Measurements from ENCODE around the gene SMAD3.

The SMAD3 gene

DNA sequence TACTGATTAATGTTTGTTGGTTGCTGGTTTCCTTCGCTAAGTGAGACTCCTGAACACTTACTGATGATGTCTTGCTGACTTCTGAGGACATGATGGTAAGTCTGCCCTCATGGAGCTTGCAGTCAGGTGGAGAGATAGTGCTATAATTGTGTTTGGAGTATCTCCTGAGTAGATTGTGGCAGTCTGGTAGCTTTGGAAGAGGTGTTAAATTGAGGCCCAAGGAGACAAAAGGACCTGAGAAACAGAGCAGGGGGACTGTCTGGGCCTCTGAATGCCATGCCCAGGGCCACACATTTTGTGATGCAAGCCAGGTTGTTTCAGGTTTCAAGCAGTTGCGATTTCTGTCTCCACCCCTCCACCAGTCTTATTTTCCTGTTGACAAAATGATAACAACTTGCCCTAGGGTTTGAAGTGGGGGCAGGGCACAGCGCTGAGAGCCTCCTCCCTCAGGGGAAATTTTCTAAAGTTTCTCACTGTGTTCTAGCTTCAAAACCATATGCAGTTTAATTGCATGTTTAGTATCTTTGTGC lies 16.7 kb downstream of the SMAD3 start:
- peak; percentile 90 for DNase-seq

DNA sequence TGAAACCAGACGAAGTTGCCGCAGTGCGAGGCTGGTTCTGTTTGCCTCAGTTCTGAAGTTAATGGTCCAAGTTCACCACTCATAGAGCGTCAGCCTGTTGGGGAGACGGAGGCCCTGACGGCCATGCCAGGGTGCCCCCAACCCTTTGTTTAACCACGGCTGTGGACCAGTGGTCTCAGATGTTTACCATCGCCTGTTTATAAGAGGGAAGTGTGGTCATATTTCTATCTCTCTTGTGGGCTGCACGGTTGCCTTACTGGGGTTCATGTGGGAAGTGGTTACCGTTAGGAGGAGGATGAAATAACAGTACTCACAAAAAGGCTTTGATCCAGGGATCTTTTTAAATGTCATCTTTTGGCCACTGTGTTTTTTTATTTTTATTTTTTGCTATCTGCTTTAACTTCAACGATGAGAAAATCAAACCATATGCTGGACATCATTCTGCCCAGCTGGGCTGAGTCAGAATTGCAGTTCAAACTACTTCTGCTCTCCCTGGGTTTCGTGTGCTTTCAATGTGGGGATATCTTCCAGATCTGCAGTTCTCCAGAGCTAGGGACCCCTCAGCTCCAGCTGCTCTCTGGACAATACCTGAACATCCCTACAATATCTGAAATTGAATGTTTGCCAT lies 17.8 kb downstream of the SMAD3 start:
- no peak for DNase-seq

DNA sequence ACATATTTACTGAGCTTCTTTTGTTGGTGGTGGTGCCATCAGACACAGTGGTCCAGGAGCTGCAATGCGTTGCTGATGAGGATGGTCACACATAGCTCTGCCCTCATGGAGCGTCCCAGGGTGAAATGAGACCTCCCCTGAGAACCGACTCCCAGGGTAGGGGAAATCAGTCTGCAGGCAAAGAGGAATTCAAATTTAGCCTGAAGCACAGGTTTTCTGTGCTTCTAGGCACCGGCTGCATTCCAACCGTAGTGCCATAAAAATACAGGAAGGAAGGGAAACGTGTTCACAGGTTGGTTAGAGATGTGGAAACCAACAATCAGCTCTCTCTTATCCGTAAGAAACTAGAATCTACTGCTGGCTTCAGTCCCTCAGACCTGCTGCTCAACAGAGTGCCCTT lies 19.2 kb downstream of the SMAD3 start:
- DNase-seq = no peak

DNA sequence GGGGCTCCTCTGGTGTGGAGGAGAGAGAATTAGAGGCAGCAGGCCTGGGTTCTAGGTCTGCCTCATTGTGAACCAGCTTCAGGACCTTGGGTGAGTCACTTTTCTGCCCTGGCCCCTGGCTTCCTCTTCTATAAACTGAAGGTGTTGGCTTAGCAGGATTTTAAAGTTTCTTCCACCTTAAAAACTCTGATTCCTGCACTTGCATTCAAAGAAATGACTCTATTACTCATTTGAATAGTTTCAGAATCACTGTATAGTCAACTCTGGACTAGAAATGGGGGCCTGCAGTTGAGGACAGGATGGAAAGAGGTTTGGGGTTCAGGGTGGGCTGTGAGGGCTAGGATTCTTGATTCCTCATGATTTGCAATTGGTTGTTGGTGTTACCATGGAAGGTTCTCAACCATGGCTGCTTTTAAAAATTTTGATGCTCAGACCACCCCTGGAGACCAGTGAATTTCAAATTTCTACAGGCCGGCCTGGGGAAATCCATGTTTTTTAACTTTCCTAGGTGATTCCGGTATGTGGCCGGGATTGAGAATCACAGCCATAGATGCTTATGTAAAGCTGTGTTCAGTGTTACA lies 19.9 kb downstream of the SMAD3 start:
- DNase-seq = peak; percentile 81

DNA sequence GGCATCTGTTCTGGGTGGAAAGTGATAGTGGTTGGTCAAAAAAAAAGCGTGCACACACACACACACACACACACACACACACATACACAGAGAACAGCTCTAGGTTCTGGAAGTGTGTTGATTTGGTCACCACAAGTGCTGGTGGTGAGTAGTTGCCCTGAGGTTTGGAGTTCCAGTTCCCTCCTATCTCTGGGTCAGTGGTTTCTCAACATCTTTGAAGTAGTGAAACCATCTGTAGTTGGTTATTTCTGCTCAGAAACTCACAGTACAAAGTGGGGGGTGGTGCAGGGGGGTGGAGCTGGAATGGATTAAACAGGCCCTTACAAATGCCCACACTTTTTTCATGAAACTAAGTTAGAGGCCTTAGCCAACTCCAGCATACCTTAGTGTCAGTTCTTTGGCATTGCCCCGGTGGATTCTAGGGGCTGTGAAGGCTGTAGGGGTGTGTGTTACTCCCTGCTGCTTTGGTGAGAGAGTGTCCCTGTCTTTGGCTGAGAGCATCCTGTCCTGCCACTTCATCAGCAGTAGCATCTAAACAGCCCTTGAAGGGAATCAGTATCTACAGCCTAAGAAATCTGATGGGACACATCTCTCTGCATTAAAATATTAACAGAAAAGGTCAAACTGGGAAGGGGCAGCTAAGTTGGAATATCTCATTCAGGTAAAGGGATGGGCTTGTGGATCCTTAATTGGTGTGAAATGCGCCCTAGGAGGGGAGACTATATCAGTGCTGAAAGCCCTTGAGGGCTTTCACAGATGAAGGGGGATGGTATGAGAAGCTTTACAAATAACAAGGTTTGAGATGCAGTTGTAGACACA lies 20.6 kb downstream of the SMAD3 start:
- no peak for DNase-seq

DNA sequence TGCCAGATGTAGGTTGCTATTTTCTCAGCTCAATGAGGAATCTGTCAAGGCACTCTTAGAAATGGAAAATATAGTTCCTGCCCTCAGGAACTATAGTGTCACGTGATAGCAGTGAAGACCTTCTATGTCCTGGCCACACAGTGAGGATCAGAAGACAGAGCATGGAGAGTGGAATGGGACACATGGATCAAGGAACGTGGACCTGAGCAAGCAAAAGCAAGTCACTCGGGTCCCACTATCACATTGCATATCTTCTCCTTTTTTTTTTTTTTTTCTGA lies 21.2 kb downstream of the SMAD3 start:
- no peak for DNase-seq

DNA sequence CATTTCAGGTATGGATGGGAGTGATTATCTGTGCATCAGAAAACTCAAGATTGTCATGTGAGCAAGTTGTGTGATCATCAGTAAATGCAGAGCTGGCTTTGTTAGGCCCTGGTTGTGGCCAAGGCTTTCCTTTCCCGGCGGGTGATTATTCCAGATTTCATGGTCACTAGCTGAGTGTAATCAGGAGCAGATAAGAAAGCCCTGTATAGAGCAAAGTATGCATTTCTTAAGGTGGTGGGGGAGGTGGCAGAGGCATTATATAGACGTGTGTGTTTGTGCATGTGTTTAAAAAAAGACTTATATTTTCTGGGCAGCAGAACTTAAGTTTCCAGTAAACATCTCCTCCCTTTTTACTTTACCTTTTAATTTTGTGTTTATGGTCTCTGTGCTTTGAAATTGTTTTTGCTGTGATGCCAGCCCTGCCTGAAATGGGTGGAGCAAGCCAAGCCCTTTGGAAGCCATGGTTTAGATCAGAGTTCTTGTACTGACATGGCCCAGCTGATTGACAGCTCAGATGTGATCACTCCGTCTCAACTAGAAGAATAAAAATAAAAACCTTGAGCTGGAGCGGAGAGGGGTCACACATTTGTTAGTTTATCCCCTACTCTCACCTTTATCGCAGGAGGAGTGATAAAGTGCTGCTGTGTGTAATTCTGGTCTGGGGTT lies 22.2 kb downstream of the SMAD3 start:
- DNase-seq = no peak

DNA sequence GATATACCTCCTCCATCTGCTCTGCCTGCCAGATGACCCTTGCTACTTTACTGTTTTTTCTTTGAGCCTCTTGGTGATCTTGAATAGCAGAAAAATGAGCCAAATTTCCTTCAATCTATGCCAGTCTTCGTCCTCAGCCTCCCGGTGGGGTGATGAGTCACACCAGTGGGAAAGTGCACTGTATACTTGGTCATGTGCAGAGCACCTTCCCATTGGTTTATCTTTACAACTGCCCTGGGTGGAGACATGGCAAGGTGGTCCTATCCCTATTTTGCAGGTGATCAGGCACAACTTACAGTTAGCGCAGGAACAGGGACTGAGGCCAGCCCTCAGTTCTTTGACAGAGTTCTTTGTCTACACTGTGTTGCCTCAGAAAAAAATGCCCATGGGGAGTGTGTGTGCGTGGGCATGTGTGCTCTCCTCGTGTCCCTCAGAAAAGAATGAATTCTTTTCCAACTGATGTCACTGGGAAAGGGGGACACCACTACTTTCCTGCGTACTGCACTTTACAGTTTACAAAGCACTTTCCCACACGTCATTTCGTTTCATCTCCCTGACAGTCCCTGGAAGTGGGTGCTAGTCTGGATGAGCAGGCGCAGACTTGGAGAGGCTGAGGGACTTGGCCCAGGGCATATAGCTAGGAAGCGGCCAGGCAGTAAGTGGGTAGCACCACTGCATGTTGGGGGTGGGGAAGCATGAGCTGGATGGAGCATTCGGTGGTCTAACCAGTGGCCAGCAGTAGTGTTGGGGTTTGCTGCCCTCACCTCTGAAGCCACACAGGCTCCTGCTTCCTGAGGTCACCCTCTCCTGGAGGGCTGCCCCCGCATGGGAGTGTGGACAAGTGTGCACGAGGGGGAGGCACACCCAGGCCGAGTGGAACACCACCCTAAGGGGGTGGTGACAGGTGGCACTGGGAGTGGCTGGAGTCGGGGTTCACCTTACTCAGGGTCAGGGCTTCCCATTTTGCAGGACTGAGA lies 24.1 kb downstream of the SMAD3 start:
- no peak for DNase-seq

DNA sequence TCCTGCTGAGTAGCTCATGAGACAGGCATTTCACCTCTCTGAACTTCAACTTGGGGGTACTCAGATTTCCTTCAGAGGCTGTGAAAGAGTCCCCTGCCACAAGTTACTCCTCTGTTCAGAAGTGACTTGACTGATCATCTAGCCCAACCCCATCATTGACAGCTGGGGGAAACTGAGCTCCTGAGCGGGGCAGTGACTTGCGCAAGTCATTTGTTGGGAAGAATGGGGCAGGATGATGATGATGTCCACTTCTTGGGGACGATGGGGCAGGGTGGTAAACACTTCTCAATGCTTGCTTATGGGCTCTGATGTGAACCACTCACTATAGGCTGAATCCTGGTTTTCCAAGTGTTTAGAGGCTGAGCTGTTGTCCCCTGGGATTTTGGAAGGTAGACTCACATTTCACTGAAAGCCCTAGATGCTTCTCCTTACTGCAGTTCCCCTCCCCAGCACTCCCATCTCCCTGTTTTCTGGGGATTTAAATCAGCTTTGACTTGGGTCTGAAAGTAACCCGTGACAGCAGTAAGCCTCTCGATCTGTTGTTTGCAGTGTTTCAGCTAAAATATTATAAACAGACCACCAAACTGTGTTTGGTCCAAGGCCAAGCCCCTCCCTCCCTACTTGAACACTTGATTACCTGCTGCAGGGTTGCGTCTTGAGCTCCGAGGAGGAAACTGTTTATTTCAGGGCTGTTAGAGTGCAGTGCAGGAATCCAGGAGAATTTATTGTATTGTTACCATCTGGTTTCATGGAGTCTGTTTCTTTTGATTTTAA lies 25.1 kb downstream of the SMAD3 start:
- DNase-seq = no peak

DNA sequence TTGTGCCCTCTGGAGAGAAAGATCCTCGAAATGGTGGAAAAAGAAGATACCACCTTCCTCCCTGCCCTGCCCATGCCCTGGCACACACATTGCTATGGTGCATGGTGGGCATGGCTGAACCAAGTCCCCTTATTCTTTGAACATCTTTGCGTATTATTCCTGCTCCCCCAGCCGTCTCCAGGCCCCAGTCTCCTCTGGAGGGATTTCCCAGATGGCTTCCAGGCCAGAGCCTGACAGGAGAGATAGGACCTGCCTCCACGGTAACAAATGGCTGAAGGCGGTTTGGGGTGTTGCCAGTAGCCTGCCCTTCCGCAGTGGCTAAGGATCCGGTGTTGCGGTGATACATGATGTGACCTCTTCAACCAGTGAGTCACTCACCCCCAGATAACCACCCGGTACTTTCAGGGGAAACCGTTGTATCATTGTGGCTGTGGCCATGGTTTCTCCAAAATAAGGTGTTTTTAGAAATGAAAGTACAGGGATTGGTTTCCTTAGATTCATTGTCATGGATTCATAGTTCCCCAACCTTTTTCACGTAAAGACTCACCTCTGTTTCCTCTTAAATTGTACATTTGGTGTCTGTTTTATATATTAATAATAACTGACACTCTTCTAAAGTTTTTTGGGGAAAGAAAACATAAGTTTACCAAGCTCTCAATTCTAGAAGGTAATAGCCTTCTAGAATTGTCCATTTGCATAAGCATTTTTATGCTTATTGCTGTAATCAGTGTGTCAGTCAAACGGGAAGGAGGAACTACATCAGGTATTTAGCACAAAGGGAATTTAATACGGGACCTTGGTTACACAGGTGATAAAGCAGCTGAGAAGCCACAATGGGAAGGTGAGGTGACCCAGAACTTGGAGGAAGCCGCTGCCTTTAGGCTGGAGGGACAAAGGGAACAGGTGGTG lies 25.9 kb downstream of the SMAD3 start:
- DNase-seq = peak; percentile 89

DNA sequence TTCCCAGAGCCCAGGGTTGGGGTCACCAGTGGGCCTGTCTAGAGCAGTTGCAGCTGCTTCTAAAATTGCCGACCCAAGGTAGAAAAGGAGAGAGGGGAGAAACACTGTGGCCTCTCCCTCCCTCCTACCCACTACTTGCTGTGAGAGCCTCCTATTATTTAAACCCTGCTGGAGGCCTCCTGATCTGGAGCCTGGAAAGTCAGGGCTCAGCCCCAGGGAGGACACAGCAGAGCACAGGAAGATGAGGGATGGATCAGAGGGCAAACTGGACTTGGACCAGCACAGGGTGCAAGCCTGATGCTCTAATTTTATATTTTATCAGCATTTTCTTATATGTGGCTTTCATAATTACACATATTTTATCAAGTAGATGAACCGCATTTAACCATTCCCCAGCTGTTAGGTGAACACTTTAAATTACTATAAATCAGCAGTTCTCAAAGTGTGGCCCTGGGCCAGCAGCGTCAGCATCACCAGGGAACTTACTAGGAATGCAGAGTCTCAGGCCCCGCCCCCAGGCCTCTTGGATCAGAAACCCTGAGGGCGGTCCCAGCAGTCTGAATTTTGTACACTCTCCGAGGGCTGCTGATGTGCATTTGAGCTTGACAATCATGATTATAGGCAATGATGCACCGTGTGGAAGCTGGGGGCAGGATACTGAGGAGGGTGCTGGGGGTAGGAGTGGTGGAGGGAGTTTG lies 26.7 kb downstream of the SMAD3 start:
- DNase-seq = no peak

DNA sequence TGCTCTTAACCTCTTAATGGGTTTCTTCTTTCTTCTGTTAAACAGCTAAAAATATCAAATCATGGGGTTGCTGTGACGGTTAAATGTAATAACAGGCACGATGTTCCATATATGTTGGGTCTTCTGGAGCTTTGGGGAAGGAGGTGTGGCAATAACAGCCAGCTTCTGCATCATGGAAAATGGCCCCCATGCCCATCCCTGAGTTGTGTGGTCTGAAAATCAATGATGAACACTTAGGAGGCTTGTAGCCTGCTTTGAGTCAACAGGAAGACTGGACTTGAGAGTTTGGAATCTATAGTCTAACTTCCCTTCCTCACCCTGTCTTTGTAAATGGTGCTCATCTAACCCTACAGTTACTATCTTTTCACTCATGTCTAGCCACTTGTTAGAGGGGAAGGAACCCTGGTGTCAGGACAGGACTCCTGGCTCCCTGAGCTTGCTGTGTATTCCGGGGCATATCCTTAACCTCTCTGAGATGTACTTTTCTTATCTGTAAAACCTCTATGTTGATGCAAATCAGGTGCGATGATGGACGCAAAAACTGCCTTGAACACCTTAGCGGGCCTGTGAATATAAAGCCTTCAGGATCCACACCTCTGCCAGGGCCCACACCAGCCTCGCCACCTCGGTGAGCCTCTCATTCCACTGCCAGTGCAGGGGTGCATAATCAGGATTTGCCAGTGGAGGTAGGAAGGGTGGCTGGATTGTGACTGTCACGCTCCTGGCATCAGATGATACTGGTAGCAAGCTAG lies 27.5 kb downstream of the SMAD3 start:
- DNase-seq = no peak

DNA sequence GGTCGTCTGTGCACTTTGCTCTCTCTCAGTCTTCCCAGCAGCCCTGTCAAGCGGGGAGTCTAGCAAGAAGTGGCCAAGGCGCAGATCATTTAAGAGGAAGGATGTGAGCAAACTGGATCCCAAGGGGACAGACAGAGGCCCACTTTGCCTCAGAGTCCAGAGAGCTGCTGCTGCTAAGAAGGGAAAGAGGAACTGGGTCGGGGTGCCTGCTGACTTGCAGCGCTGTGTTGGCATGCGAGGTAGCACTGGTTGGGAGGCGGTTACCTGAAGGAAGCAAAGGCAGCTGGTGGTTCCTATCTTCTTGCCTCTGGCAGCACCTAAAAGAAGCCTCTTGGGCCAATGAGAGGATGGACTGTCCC lies 28.1 kb downstream of the SMAD3 start:
- DNase-seq = no peak

DNA sequence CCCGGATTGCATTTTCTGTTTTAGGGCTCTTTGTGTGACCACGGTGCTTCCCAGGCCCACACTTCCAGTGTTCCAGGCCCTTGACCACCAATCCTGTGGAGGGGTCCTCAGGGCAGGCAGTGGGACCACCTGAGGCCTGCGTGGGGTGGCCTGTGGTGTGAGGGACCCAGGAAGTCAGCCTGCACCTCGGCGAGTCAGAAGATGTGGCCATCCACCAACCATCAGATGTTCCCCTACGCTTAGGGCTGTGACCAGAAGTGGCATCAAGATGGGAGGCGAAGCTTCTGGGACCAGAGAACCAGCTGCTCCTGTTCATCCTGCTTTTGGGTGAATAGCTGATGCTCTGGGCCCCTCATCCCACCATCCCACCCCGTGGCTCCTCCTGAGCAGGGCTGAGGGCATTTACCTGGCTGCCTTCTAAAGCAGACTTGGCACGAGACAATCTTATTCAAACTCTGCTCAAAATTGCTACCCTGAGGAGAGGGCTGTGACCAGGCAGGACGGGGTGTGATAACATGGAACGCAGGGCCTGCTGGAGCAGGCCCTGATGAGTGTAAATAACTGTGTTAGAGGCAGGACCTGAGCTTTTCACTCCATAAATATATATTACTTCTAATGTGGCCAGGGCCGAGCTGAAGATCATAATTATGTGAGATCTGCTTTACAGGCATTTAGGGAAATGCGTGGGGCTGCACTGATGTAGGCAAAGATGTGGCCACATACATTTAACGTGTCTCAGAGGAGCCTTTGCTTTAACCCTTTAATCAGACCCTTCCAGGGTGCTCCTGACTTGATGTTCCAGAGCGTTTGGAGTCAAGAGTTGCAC lies 28.8 kb downstream of the SMAD3 start:
- DNase-seq = no peak

DNA sequence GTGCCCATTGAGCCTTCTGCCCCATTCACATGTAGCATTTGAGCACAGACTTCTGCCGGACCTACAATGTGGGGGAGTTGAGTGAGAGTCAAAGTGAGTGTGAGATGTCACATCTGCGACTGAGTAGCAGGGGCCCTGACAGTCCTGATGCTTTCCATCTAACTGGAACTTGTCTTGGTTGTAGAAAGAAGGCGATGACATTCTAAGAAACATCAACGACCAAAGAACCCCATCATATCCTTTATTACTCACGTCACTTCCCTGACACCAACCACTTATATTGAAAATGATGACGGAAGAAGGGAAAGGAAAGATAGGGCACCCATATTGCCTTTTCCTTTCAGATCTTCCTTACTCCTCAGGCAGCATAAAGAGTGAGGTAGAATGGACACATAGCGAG lies 30.5 kb downstream of the SMAD3 start:
- DNase-seq = no peak

DNA sequence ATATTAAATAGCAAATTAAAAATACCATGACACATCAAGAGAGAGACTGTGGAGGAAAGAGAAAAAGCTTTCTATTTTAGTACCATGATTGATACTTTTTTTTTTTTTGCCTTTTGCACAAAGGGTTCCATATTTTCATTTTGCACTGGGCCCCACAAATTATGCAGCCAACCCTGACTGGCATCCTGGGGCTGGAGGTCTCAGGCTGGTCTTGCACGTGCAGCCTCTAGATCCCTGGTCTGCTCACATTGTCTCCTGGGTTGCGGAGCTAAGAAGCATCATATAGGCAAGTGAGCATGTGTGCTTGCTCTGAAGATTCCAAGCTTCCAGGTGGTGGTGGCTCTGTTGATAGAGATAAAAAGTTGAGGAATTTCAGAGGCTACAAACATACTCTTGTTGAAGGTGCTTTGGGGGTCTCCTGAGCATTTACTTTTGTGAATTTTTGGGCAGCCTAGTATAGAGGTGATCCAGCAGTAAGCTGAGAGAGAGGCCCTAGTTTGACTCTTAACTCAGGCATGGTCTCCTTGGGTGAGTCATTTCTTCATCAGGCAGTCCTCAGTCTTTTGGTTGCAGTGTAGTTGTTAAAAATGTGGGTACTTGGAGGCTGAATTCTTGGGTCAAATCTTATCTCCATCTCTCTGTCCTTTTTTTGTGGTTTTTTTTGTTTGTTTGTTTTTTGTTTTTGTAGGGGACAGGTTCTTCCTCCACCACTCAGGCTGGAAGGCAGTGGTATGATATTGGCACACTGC lies 31.3 kb downstream of the SMAD3 start:
- DNase-seq = no peak

DNA sequence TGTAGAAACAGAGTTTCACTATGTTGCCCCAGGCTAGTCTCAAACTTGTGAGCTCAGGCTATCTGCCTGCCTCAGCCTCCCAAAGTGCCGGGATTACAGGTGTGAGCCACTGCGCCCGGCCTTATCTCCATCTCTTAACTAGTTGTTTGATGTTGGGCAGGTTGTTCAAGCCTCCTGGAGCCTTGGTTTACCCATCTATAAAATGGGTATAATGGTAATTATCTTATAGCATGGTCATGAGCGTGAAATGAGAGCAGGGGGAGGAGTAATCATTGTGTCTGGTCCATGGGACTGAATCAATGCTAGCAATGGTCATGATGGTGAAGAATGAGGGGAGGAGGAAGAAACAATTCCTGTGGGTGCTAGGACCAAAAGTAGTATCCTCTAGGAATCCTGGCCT lies 32.0 kb downstream of the SMAD3 start:
- no peak for DNase-seq

Data from activated effector memory CD4-positive, alpha-beta T cell treated with anti-CD3 and anti-CD28 coated beads, Interleukin-2, amount 50 U/mL, for 16 hours (primary cell).